ENCODE data around the gene KIFBP.

- TF ChIP-seq SIN3A (IDR thresholded peaks at IDR 0.05; ENCODE audit: borderline replicate concordance, insufficient read depth, low read length) (no peak), POLR2AphosphoS5 (IDR thresholded peaks at IDR 0.05; ENCODE audit: low read depth, low read length) (no peak), TAF1 (IDR thresholded peaks at IDR 0.05; ENCODE audit: borderline replicate concordance, insufficient read depth, low read length) (no peak), FOXP2 (optimal IDR thresholded peaks at IDR 0.05; ENCODE audit: borderline replicate concordance, extremely low read depth, extremely low read length, insufficient read depth) (no peak)
- TF ChIP-seq, protein P1, sequence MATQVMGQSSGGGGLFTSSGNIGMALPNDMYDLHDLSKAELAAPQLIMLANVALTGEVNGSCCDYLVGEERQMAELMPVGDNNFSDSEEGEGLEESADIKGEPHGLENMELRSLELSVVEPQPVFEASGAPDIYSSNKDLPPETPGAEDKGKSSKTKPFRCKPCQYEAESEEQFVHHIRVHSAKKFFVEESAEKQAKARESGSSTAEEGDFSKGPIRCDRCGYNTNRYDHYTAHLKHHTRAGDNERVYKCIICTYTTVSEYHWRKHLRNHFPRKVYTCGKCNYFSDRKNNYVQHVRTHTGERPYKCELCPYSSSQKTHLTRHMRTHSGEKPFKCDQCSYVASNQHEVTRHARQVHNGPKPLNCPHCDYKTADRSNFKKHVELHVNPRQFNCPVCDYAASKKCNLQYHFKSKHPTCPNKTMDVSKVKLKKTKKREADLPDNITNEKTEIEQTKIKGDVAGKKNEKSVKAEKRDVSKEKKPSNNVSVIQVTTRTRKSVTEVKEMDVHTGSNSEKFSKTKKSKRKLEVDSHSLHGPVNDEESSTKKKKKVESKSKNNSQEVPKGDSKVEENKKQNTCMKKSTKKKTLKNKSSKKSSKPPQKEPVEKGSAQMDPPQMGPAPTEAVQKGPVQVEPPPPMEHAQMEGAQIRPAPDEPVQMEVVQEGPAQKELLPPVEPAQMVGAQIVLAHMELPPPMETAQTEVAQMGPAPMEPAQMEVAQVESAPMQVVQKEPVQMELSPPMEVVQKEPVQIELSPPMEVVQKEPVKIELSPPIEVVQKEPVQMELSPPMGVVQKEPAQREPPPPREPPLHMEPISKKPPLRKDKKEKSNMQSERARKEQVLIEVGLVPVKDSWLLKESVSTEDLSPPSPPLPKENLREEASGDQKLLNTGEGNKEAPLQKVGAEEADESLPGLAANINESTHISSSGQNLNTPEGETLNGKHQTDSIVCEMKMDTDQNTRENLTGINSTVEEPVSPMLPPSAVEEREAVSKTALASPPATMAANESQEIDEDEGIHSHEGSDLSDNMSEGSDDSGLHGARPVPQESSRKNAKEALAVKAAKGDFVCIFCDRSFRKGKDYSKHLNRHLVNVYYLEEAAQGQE (IDR thresholded peaks at IDR 0.05; ENCODE audit: insufficient read depth in 1 of 2, low read depth in 2 of 2, low read length in 2 of 2), result no peak
These were observed 49.7 kb upstream of the KIFBP start for GRCh38 chr10:68938884-68939283.
